ENCODE results near the gene GDF7.

GDF7 gene

GRCh38 chr2:20646446-20646845 is 20.5 kb upstream of the GDF7 start:
- DNase-seq: no peak

DNA sequence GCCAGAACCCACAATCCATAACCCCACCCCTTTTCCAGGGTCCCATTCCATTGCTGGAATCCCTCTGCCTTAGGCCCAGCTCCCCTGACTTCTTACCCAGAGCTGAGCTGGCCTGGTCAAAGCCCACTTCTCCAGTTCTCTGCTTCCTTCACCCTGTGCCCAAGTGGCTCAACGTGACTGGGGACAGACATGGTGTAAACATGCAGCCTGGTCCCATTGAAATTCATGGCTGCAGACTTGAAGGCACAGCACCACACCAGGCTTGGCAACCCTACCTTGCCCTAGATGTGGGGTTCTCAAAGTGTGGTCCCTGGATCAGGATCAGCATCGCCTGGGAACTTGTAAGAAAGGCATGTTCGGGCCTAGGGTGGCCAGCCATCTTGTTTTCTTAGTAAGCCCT is 19.7 kb upstream of the GDF7 start:
- no peak for DNase-seq

GRCh38 chr2:20647738-20648137 is 19.2 kb upstream of the GDF7 start:
- no peak for DNase-seq

DNA sequence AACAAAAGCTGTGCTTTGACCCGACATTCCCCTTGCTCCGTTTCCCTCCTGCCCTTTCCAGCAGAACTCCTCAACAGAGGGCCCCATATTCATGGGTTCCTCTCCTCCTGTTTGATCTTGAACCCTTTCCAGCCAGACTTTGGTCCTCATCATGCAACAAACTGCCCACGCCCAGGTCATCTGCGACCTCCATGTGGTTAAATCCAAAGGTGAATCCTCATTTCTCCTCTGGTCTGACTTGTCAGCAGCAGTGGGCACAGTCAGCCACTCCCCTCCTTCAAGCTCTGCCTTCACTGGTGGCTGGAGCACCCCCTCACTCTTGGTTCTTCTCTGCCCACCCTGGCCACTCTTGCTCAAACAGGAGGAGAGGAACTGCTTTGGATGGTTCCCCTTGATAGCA is 18.7 kb upstream of the GDF7 start:
- DNase-seq: no peak

DNA sequence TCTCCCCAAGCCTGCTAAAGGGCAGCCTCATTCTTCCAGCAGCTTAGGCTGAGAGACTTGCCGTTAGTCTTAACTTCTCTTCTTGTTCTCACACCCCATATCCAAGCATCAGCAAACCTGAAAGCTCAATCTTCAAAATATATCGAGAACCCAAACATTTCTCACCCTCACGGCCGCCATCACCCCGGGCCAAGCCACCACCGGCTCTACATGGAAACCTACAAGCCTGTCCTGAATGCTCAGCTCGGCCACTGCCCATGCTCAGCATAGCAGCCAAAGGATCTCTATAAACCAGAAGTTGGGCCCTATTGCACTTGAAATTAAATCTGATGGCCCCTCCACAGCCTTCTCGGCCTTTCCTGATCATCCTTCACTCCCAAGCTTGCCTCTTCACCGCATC is 18.1 kb upstream of the GDF7 start:
- no peak for DNase-seq

DNA sequence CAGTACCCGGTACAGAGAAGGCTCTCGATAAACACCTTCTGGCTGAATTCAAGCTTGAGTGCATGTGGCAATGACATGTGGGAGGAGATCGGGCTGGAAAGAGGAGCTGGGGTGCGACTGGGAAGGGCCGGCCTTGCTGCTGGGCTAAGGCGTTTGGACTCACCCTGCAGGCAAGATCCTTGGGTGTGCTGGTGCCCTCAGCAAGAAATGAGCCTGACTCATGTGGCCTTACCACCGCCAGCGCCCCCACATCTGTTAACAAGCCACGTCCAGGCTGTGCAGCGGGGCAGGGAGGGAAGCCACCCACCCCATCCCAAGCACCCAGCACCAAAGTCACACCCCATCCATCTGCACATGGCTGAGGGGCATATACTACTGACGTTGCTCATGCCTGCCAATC is 17.4 kb upstream of the GDF7 start:
- DNase-seq: no peak

- DNase-seq: no peak
Measured at GRCh38 chr2:20649976-20650375, 17.0 kb upstream of the GDF7 start.

DNA sequence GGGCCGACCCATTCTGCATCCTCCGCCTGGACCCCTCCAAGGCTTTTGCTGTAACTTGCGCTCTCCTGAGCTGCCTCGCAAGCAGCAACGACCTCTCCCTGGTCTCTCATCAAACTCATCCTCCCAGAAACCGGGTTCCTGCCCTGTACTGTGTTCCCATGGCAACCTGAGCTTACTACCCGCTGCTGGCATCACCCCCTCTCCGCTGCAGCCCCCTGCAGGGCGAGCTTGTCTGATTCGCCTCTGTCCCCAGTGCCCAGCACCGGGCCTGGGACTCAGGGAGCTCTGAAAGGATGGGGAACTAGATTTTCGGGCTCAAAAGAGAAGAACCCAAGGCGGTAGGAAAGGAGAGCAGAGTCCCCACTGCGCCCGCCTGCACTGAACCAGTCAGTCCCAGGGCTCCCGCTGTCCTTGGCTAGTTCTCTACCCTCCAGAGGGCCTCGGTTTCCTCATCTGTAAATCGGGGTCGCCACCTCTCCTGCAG is 16.5 kb upstream of the GDF7 start:
- peak; percentile 24 to 47 for DNase-seq

DNA sequence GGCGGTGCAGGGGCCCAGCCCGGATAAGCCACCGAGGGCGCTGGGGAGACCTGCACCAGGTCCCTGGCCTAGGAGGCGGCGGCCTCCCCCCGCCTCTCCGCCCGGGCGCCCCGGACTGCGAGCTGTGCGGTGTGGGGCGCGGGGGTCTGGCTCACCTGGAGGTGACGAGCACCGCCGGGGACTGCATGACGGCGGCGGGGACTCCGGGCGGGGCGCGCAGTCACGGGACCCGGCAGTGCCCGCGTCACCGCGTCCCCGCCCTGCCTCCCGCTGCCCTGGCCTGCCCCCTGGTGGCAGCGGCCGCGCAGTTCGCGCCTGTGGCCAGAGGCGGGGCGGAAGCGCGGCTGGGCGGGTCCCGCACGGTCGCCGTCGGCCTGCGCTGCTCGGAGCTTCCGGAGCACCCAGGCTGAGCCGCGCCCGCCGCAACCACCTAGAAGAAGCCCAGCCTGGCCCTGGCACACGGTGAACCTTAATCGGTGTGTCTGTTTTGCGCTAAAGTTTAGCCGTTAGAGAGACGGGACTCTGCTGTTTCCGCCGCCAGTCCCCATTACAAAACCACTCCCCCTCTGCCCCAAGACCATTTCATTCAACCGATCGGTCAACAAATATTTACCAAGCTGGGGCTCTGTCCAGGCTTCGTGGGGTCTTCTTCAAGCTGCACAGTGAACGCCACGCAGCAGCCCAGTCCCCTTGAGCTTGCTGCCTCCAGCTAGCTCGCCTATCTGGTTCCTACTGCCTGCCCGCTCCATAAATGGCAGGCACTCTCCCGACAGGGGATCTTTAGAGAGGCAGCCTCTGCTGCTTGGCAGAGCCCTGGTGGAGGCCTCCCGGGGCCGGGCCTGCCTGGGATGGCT is 15.8 kb upstream of the GDF7 start, which contains the start of gene HS1BP3:
Gene HS1BP3, minus strand, starts transcription at position 222 of the 854 bp plus-strand sequence. Its CDS starts 35 bp downstream, at position 187.
- DNase-seq: peak; percentile 88 to 93

DNA sequence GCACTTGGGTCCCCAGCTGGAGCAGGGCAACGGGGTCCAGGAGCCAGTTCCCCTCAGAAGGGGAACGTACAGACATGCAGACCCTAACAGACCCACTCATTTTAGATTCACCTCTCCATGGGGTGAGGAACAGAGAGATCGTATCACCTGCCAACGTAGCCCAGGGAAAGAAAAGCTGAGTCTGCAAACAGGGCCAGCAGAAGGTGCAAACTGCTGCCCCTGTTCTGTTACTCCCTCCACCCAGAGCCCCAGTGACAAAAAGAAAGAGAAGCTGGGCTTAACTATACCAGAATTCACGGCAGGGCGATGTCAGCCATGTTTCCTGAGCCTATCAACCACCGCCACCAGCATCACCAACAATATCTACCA is 15.2 kb upstream of the GDF7 start:
- no peak for DNase-seq

GRCh38 chr2:20652141-20652540 is 14.8 kb upstream of the GDF7 start:
- no peak for DNase-seq

DNA sequence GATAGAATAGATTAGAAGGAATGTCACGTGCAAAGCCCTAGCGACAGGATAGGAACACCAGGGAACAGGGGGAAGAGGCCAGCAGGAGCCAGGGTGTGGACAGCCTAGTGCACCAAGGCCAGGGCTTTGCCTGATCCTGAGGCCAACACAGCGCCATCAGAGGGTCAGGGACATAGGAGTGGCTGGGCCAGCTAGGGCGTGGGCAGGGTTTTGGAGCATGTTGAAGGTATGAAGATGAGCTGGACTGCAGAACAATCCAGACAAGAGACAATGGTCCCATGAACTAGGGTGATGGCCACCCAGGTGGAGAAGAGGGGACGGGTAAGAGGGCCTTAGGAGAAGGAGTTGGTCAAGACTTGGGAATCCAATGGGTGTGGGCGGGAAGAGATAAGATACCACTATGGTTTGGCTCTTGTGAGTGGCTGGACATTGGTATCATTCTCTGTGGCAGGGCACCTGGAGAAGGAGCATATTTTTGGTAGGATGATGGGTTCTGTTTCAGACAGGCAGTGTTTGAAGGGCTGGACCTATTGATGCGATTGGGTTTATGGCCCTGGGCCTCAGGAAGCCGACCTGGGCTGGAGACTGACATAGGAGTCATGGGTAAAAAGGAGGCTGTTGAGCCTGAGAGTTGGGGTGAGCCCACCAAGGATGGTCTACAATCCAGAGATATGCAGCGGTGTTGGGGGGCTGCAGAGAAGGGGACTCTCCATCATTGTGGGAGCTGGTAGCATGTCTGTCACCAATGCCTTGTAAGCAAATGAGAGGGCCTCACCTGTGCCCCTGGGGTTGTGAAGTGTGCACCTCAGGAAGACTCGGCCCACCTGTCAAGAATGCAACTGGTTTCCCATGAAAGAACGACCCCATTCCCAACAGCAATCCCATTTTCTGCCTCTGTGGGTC is 14.0 kb upstream of the GDF7 start:
- DNase-seq: no peak

- no peak for DNase-seq
Measured at GRCh38 chr2:20653695-20654534, 13.0 kb upstream of the GDF7 start.

GRCh38 chr2:20654535-20654813 is 12.5 kb upstream of the GDF7 start:
- DNase-seq: no peak

DNA sequence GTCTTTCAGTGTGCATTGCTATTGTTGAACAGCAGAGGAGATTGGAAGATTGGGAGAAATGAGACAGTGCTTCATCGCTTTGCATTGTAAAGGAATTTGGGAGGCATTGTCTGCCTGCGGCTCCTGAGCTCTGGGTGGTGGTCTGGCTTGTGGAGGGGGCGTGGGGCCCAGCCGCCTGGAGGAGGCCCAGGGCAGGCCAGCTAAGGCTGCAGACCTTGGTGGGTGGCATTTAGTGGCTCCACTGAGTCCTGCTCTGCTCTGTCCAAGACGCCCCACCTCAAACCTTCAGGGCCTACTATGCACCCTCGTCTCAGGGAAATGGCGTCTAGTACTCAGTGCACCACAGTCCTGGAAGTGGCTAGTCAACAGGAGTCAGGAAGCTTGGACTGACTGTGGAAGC is 10.4 kb upstream of the GDF7 start:
- DNase-seq: no peak

DNA sequence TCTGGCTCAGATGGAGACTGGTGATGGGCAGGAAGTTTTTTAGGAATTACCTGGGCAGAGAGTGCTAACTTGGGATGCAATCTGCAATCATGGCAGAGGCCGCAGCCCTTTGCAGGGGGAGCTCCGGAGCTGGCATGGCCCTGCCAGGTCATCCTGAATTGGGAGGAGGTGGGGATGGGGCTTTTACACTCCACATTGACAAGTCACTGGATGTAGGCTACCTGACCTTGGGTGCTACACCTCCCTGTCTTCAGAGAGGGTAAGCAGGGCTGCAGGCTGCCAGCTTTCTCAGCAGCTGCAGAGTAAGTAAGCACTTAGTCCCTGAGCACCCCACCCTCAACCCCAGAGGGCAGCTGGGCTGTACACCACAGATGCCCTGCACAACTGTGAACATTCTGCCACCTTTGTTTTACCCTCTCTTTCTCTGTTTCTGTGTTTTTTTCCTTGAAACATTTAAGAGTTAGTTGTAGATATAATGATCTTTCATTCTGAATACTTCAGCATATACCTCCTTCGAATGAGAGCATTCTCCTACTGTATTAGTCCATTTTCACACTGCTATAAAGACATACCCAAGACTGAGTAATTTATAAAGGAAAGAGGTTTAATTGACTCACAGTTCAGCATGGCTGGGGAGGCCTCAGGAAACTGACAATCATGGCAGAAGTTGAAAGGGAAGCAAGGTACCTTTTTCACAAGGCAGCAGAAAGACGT is 9.3 kb upstream of the GDF7 start:
- DNase-seq: no peak

DNA sequence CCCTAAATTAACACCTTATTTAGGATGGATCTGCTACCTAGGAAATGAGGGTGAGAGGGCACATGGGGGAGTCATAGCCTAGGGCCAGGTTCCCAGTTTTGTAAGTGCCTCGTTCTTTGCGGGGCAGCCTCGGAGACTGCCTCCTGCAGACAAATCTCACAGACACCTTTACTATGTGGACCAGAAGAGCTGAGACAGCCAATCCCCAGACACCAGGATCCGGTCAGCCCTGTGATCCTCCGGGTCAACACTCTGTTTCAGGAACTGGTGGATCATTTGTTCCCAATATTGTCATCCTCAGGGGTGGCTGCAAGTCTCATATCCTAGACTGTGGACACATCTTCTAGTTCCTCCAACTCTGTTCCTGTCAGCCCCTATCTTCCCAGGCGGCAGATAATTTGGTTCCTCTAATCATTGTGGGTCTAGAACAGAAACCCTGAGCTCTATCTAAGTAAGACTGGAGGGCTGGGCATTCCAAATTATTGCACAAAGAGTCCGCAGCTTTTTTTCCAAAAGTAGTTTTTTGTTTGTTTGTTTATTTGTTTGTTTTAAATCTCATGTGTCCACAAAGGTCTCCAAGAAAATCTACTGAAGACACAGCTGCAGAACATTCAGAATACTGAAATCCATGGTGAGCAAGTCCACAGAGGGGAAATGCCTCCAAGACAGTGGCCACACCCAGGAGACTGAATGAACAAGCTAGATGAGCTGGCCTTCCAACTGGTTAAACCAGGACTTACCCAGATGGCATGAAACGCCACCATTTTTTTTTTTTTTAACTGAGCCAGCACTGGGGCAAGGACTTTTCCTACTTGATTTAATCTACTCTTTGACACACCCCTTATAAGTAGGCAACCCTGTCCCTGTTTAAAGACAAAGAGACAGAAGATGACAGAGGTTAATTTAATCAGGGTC is 6.2 kb upstream of the GDF7 start:
- no peak for DNase-seq

GRCh38 chr2:20661421-20662307 is 5.3 kb upstream of the GDF7 start:
- DNase-seq: peak; percentile 68 to 78

DNA sequence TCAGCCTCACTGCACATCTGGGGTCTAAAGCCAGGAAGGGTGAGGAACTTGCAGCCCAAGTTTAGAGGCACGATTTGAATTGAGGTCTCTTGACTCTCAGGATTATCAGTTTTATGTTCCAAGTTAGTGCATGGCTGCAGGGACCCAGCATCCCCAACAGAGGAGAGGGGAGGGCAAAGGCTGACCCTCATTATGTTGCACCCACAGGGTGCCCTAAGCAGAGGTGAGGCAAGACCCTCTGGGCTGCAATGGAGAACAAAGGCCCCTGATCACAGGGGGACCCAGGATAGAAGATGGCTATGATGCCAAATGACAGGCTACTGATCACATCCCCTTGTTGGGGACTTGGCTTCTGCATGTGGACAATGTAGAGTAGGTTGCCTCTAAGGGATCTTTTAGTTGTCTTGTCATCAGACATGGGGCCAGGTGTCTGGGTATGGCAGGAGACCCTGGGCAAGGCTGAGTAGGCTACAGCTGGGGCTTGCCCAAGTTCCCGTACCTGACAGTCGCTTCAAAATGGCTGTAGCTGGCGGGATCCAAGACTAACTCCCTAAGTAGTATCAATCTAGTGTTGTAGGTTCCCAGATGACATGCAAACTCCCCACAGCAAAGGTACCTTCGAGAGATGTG is 4.5 kb upstream of the GDF7 start:
- DNase-seq: no peak

Measured in CD4-positive, alpha-beta T cell treated with Interferon alpha-2 for 1 hour (primary cell).